IMR-90 (cell line): Measurements from ENCODE around the gene CDK10. TPM values are rescaled to one million over a fixed set of nuclear protein-coding genes. Genes with fewer than 3 reads are reported as not detected.

Experiments
- ATAC-seq: fragments of 200-7000 bp; cut with Tn5 transposase; 2 replicates; pipeline ENCODE4 v1.9.1; 2020; ENCODE audit warnings: low read depth, mild to moderate bottlenecking, moderate library complexity
- BruUV-seq: library from RNA; stranded (reverse); fragments of 400-500 nt; replicated peaks from 2 replicates; lab custom pipeline; 2021; lab: Mats Ljungman, UMichigan
- CTCF ChIA-PET: fragments of 300-600 bp; formaldehyde crosslinking; extraction: SDS; loops from one replicate; lab custom pipeline; 2021; ENCODE audit warnings: antibody characterized with exemption; lab: Yijun Ruan, JAX
- POLR2A ChIA-PET: fragments of 300-600 bp; sonication (Branson Sonifier 250); formaldehyde crosslinking; loops from one replicate; lab custom pipeline; 2022; ENCODE audit warnings: antibody characterized with exemption; ENCODE audit not compliant: unreplicated experiment; lab: Charles Lee
- DNase-seq: peaks from one replicate; pipeline ENCODE4 v3.0.0; 2013
- H2AFZ ChIP-seq: replicated peaks from 2 replicates; pipeline ENCODE3; 2013; ENCODE audit warnings: low read length, mild to moderate bottlenecking; ENCODE audit not compliant: poor library complexity
- H2AK5ac ChIP-seq: 2 replicates; pipeline ENCODE4 v1.6.1; 2013; ENCODE audit warnings: low read depth, low read length, inconsistent platforms
- H2AK9ac ChIP-seq: replicated peaks from 2 replicates; pipeline ENCODE3; 2013; ENCODE audit warnings: mild to moderate bottlenecking, low read depth, low read length, moderate library complexity; ENCODE audit not compliant: poor library complexity
- H2BK120ac ChIP-seq: 2 replicates; pipeline ENCODE4 v1.6.1; 2013; ENCODE audit warnings: low read depth, low read length, inconsistent platforms
- H2BK15ac ChIP-seq: 3 replicates; pipeline ENCODE4 v1.6.1; 2013; ENCODE audit warnings: low read depth, low read length, inconsistent platforms
- H2BK20ac ChIP-seq: 2 replicates; pipeline ENCODE4 v1.6.1; 2013; ENCODE audit warnings: low read depth, mild to moderate bottlenecking, inconsistent platforms, low read length, moderate library complexity
- H2BK5ac ChIP-seq: 2 replicates; pipeline ENCODE4 v1.6.1; 2013; ENCODE audit warnings: mild to moderate bottlenecking, low read depth, low read length, inconsistent platforms; ENCODE audit not compliant: poor library complexity, severe bottlenecking
- H3K14ac ChIP-seq: replicated peaks from 2 replicates; pipeline ENCODE4 v1.6.1; 2013; ENCODE audit warnings: low read depth, low read length, inconsistent platforms
- H3K18ac ChIP-seq: 2 replicates; pipeline ENCODE4 v1.6.1; 2013; ENCODE audit warnings: low read depth, low read length, control low read depth
- H3K23ac ChIP-seq: 2 replicates; pipeline ENCODE4 v1.6.1; 2013; ENCODE audit warnings: low read depth, low read length, inconsistent platforms
- H3K27ac ChIP-seq: 2 replicates; pipeline ENCODE4 v1.5.1; 2013; ENCODE audit warnings: mild to moderate bottlenecking, control low read depth, low read length; ENCODE audit not compliant: insufficient read depth
- H3K27me3 ChIP-seq: 2 replicates; pipeline ENCODE4 v1.6.1; 2013; ENCODE audit warnings: low read length; ENCODE audit not compliant: control insufficient read depth, insufficient read depth
- H3K36me3 ChIP-seq: 2 replicates; pipeline ENCODE4 v1.6.1; 2013; ENCODE audit warnings: low read length, mixed read lengths; ENCODE audit not compliant: control insufficient read depth, insufficient read depth
- H3K4ac ChIP-seq: 2 replicates; pipeline ENCODE4 v1.6.1; 2013; ENCODE audit warnings: low read depth, low read length, inconsistent platforms
- H3K4me1 ChIP-seq: 2 replicates; pipeline ENCODE4 v1.6.1; 2013; ENCODE audit warnings: low read length, mixed read lengths; ENCODE audit not compliant: control insufficient read depth, insufficient read depth
- H3K4me2 ChIP-seq: 2 replicates; pipeline ENCODE4 v1.6.1; 2013; ENCODE audit warnings: low read depth, mild to moderate bottlenecking, control low read depth, low read length, moderate library complexity
- H3K4me3 ChIP-seq: 2 replicates; pipeline ENCODE4 v1.5.1; 2013; ENCODE audit warnings: low read depth, mild to moderate bottlenecking, control low read depth, low read length, moderate library complexity; ENCODE audit not compliant: insufficient read depth
- H3K56ac ChIP-seq: 2 replicates; pipeline ENCODE4 v1.6.1; 2013; ENCODE audit warnings: low read length, inconsistent platforms; ENCODE audit not compliant: insufficient read depth; ENCODE audit errors: extremely low read depth
- H3K79me1 ChIP-seq, 2 experiments: 2 replicates each; pipeline ENCODE4 v1.6.1; 2013; ENCODE audit warnings: low read length in 2 of 2, inconsistent platforms in 1 of 2, low read depth in 1 of 2
- H3K9ac ChIP-seq: 2 replicates; pipeline ENCODE4 v1.6.1; 2013; ENCODE audit warnings: low read depth, low read length, control low read depth
- H3K9me1 ChIP-seq: 2 replicates; pipeline ENCODE4 v1.6.1; 2013; ENCODE audit warnings: low read length, inconsistent platforms; ENCODE audit not compliant: insufficient read depth
- H3K9me3 ChIP-seq: 2 replicates; pipeline ENCODE4 v1.6.1; 2013; ENCODE audit warnings: low read length; ENCODE audit not compliant: control insufficient read depth, insufficient read depth
- H4K20me1 ChIP-seq: 2 replicates; pipeline ENCODE4 v1.6.1; 2013; ENCODE audit warnings: low read length, inconsistent platforms; ENCODE audit not compliant: insufficient read depth
- H4K5ac ChIP-seq: 2 replicates; pipeline ENCODE4 v1.6.1; 2013; ENCODE audit warnings: mild to moderate bottlenecking, low read depth, low read length, control low read depth
- H4K8ac ChIP-seq, 2 experiments: 2 replicates each; pipeline ENCODE4 v1.6.1; 2013; ENCODE audit warnings: low read depth in 2 of 2, low read length in 2 of 2, control low read depth in 1 of 2, inconsistent platforms in 1 of 2
- H4K91ac ChIP-seq: 2 replicates; pipeline ENCODE4 v1.6.1; 2013; ENCODE audit warnings: low read depth, low read length, inconsistent platforms; ENCODE audit not compliant: insufficient read depth
- CTCF ChIP-seq: conservative IDR thresholded peaks from 2 replicates; pipeline ENCODE4 v1.5.1; 2012; ENCODE audit warnings: mild to moderate bottlenecking, low read depth, low read length, improper control_type of control experiment
- MAFK ChIP-seq: IDR thresholded peaks from 2 replicates; pipeline ENCODE4 v1.6.1; 2012; ENCODE audit warnings: low read depth, low read length, improper control_type of control experiment
- RCOR1 ChIP-seq: IDR thresholded peaks from 2 replicates; pipeline ENCODE4 v1.6.1; 2012; ENCODE audit warnings: mild to moderate bottlenecking, low read length, improper control_type of control experiment; ENCODE audit not compliant: insufficient replicate concordance
- WGBS, 2 experiments: methylation state at CpG; one replicate each; pipeline versions ENCODE4 v1.1.5 to v1.1.7; 2013; ENCODE audit warnings: missing lambda C conversion rate in 2 of 2; ENCODE audit not compliant: insufficient read length in 1 of 2; ENCODE audit errors: extremely low coverage in 2 of 2; 5-methylcytosine and 5-hydroxymethylcytosine counted together
- dilution Hi-C: fragments of 300-500 bp; cut with HindIII; formaldehyde crosslinking; loops from one replicate; pipeline ENCODE4 v1.14.3; 2018; ENCODE audit warnings: low sequenced_read_pairs; ENCODE audit not compliant: unreplicated experiment
- in situ Hi-C: fragments of 300-500 bp; cut with MboI; formaldehyde crosslinking; loops from 3 replicates; pipeline ENCODE4 v1.14.3; 2019; ENCODE audit warnings: low sequenced_read_pairs, inconsistent platforms, mixed read lengths
- intact Hi-C: fragments of 100-400 bp; cut with micrococcal nuclease; formaldehyde crosslinking; loops from 2 replicates; pipeline ENCODE4 v1.10.0; 2022
- polyA plus RNA-seq, 3 experiments: library from polyadenylated mRNA; depleted of rRNA; stranded (reverse); fragments of >200 nt; gene quantifications; 2 replicates each; pipeline ENCODE4 v1.2.3, GENCODE V29; 2012; ENCODE audit warnings: low replicate concordance in 1 of 3
- total RNA-seq: library from RNA; depleted of rRNA; stranded (reverse); fragments of >200 nt; gene quantifications from 2 replicates; pipeline ENCODE4 v1.2.3, GENCODE V29; 2012

CDK10 gene
- total and polyA plus RNA-seq, 2 of the 4 experiments (the other 2 are of a cell fraction): 19.5 to 61.8 TPM

- no TSS peak for BruUV-seq
- Histone ChIP-seq H3K4me2 (no peak overlapping the region), H3K4me3 (no peak overlapping the region), H3K4ac (no peak overlapping the region), H3K9ac (no peak overlapping the region), H4K20me1 (no peaks in the 10 kb centered on the region), H3K9me3 (peaks cover 9% of the 10 kb centered on the region), H3K23ac (no peak overlapping the region), H3K56ac (no peak overlapping the region), H2BK20ac (no peak overlapping the region), H2AK5ac (no peak overlapping the region), H3K36me3 (no peaks in the 10 kb centered on the region), H3K27me3 (no peaks in the 10 kb centered on the region), H2BK5ac (no peak overlapping the region), H4K8ac (no peak overlapping the region), H2AFZ (no peak overlapping the region), H3K9me1 (no peaks in the 10 kb centered on the region), H2AK9ac (no peak overlapping the region), H4K91ac (no peak overlapping the region), H3K79me1 (no peaks in the 10 kb centered on the region), H3K4me1 (no peaks in the 10 kb centered on the region), H4K5ac (no peak overlapping the region), H2BK120ac (no peak overlapping the region), H3K27ac (no peak overlapping the region), H3K18ac (no peak overlapping the region), H3K14ac (no peak overlapping the region), H2BK15ac (no peak overlapping the region)
- ChIA-PET CTCF (no interaction called here), POLR2A (interaction anchor here (0.6 kb wide), 1 partner anchor 35 kb away, joined by 4 read pairs; no protein-coding TSS in a partner anchor)
- TF ChIP-seq MAFK: no peak
- TF ChIP-seq CTCF: no peak
- no peak for TF ChIP-seq RCOR1
- ATAC-seq (no peak), DNase-seq (no peak)
- intact Hi-C loops (no loop called here), dilution Hi-C loops (no loop called here), in situ Hi-C loops (no loop called here)
- no CpG with 5 or more reads among the region's 2 CpGs for WGBS, 2 experiments
Observed at GRCh38 chr16:89678258-89678657, 8.2 kb upstream of the CDK10 start.
